NCI-H146 treated with DMSO at 0.1 percent for 48 hours (cell line): ENCODE data around the gene SYCP3.
"Not testable (repeated sequence)": the region's sequence is repeated elsewhere in the genome, so short reads cannot be mapped to it uniquely, and the experiment has no call there.

Source experiments
- DNase-seq: peaks from one replicate; lab custom pipeline; 2025; ENCODE audit not compliant: unreplicated experiment; lab: John Stamatoyannopoulos, UW

The SYCP3 gene

GRCh38 chr12:101685092-101685491, 54.2 kb downstream of the SYCP3 start:
- no peak for DNase-seq

GRCh38 chr12:101681627-101682026, 57.6 kb downstream of the SYCP3 start:
- DNase-seq: not testable (repeated sequence)

GRCh38 chr12:101680647-101681046, 58.6 kb downstream of the SYCP3 start:
- no peak for DNase-seq

GRCh38 chr12:101680240-101680639, 59.0 kb downstream of the SYCP3 start:
- DNase-seq: no peak
